Kidney (tissue), 14 donors: ENCODE results near the gene IDI2. TPM values are rescaled to one million over a fixed set of nuclear protein-coding genes. Genes with fewer than 3 reads are reported as not detected.

Source experiments
- DNase-seq, 5 donors: peaks; one replicate each; pipeline ENCODE4 v3.0.0-alpha.2; 2013 to 2020
- FAIRE-seq: peaks from 2 replicates; lab custom pipeline; 2012; peaks lifted over from hg19 to GRCh38; lab: Jason Lieb, UNC
- H3K27ac ChIP-seq, 2 donors: one replicate each; pipeline ENCODE4 v1.7.0; 2013; ENCODE audit warnings: low read depth in 2 of 2, low read length in 2 of 2, inconsistent platforms in 1 of 2
- H3K27me3 ChIP-seq: one replicate; pipeline ENCODE4 v1.7.1; 2013; ENCODE audit warnings: low read length, inconsistent platforms; ENCODE audit not compliant: control insufficient read depth, insufficient read depth
- H3K36me3 ChIP-seq, 3 donors: one replicate each; pipeline versions ENCODE4 v1.7.0 to v1.7.1; 2013; ENCODE audit warnings: low read length in 3 of 3, control low read depth in 1 of 3, inconsistent platforms in 1 of 3; ENCODE audit not compliant: insufficient read depth in 3 of 3, control insufficient read depth in 2 of 3
- H3K4me1 ChIP-seq, 3 donors: one replicate each; pipeline versions ENCODE4 v1.7.0 to v1.7.1; 2013; ENCODE audit warnings: low read length in 3 of 3, inconsistent platforms in 1 of 3, low read depth in 1 of 3; ENCODE audit not compliant: control insufficient read depth in 2 of 3, insufficient read depth in 2 of 3
- H3K4me3 ChIP-seq, 3 donors: one replicate each; pipeline versions ENCODE4 v1.7.0 to v1.8.1; 2013; ENCODE audit warnings: low read length in 3 of 3, control low read depth in 1 of 3, inconsistent platforms in 1 of 3
- H3K9ac ChIP-seq, 3 donors: one replicate each; pipeline versions ENCODE4 v1.7.0 to v1.7.1; 2013; ENCODE audit warnings: low read length in 3 of 3, control low read depth in 1 of 3, inconsistent platforms in 1 of 3
- H3K9me3 ChIP-seq, 3 donors: one replicate each; pipeline versions ENCODE4 v1.7.0 to v1.7.1; 2013; ENCODE audit warnings: low read length in 3 of 3, control low read depth in 1 of 3, inconsistent platforms in 1 of 3; ENCODE audit not compliant: control insufficient read depth in 2 of 3, insufficient read depth in 1 of 3
- CTCF ChIP-seq: IDR thresholded peaks from 3 replicates; pipeline ENCODE4 v1.5.1; 2012; ENCODE audit warnings: mild to moderate bottlenecking, moderate library complexity, borderline replicate concordance; ENCODE audit not compliant: insufficient read depth; ENCODE audit errors: extremely low read depth
- intact Hi-C: fragments of 100-400 bp; cut with DNase I; formaldehyde crosslinking; loops from one replicate; pipeline ENCODE4 v1.11.1; 2022
- polyA plus RNA-seq: library from polyadenylated mRNA; stranded (reverse); fragments of 350-450 nt; fragmentation: Illumina TruSeq; extraction: RNeasy Lipid Tissue Mini Kit (QIAGEN cat#74804); gene quantifications from one replicate; pipeline ENCODE4 v1.2.3, GENCODE V29; 2014; ENCODE audit warnings: low read depth, low replicate concordance; ENCODE audit not compliant: insufficient read depth
- total RNA-seq: library from RNA; stranded (reverse); fragmentation: NEBNext Ultra II Directional; extraction: Animal tissue kit (Norgen Biotek cat#: 25700); gene quantifications from one replicate; pipeline ENCODE4 v1.2.1, GENCODE V29; 2021
- donor health status: control.
- donor health status: control.
- donor health status: control.
- donor health status: control.
- donor health status: control.
- donor health status: DM: yes; HTN: yes; CAD: no.
- donor health status: Normal renal cell carcinoma (clear cell type).

The IDI2 gene
- total and polyA plus RNA-seq, 2 donors from 2014 or later, result not detected

- Histone ChIP-seq H3K4me1 (no peaks in the 10 kb centered on the region), H3K27me3 (no peaks in the 10 kb centered on the region), H3K36me3 (no peaks in the 10 kb centered on the region), H3K4me3 (no peak overlapping the region), H3K9me3 (peaks cover 0 to 19% (median 4%) of the 10 kb centered on the region in 3 donors), H3K27ac (no peak overlapping the region), H3K9ac (no peak overlapping the region)
- no peak for TF ChIP-seq CTCF
- FAIRE-seq, result no peak
- intact Hi-C loops, result no loop called here
- DNase-seq, result peak in 1 of 5 donors; percentile 3
Measured at GRCh38 chr10:978826-979421, 46.7 kb downstream of the IDI2 start.

DNA sequence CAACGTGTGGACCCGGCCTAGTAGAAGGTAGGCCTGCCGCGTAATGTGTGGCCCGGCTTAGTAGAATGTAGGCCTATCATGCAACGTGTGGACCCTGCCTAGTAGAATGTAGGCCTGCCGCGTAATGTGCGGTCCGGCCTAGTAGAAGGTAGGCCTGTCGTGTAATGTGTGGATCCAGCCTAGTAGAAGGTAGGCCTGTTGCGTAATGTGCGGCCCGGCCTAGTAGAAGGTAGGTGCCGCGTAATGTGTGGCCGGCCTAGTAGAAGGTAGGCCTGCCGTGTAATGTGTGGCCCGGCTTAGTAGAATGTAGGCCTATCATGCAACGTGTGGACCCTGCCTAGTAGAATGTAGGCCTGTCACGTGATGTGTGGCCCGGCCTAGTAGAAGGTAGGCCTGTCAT, 49.3 kb downstream of the IDI2 start:
- no peak for TF ChIP-seq CTCF
- no peak overlapping the region for H3K4me3 ChIP-seq
- H3K9ac ChIP-seq, result no peak overlapping the region
- H3K27ac ChIP-seq, result no peak overlapping the region
- H3K9me3 ChIP-seq, result peaks cover 0 to 19% (median 4%) of the 10 kb centered on the region in 3 donors
- peaks cover 0 to 3% (median 0%) of the 10 kb centered on the region in 3 donors for H3K4me1 ChIP-seq
- no peaks in the 10 kb centered on the region for H3K27me3 ChIP-seq
- FAIRE-seq (no peak), DNase-seq (no peak)
- intact Hi-C loops, result no loop called here
- no peaks in the 10 kb centered on the region for H3K36me3 ChIP-seq

GRCh38 chr10:974785-975074, 50.9 kb downstream of the IDI2 start:
- TF ChIP-seq CTCF, result no peak
- H3K36me3 ChIP-seq, result no peaks in the 10 kb centered on the region
- DNase-seq, result no peak
- peaks cover 0 to 15% (median 11%) of the 10 kb centered on the region in 3 donors for H3K4me1 ChIP-seq
- no peak for FAIRE-seq
- H3K9me3 ChIP-seq, result peaks cover 0 to 9% (median 4%) of the 10 kb centered on the region in 3 donors
- no peak overlapping the region for H3K9ac ChIP-seq
- H3K27ac ChIP-seq, result no peak overlapping the region
- no peak overlapping the region for H3K4me3 ChIP-seq
- intact Hi-C loops, result no loop called here
- no peaks in the 10 kb centered on the region for H3K27me3 ChIP-seq
